ENCODE results near the gene RBMS3. TPM values are rescaled to one million over a fixed set of nuclear protein-coding genes. Genes with fewer than 3 reads are reported as not detected.

RBMS3 gene
- total and polyA plus RNA-seq, 2 experiments from 2014 or later: 34.9 to 37.1 TPM

GRCh38 chr3:29618395-29619282 is 337.8 kb downstream of the RBMS3 start:
- TF ChIP-seq EZH2 (IDR thresholded peaks at IDR 0.05; ENCODE audit: borderline replicate concordance) (no peak), EZH2phosphoT487 (IDR thresholded peaks at IDR 0.05; ENCODE audit: low read depth, severe bottlenecking, unreplicated experiment) (no peak)
- TF ChIP-seq, protein P1, sequence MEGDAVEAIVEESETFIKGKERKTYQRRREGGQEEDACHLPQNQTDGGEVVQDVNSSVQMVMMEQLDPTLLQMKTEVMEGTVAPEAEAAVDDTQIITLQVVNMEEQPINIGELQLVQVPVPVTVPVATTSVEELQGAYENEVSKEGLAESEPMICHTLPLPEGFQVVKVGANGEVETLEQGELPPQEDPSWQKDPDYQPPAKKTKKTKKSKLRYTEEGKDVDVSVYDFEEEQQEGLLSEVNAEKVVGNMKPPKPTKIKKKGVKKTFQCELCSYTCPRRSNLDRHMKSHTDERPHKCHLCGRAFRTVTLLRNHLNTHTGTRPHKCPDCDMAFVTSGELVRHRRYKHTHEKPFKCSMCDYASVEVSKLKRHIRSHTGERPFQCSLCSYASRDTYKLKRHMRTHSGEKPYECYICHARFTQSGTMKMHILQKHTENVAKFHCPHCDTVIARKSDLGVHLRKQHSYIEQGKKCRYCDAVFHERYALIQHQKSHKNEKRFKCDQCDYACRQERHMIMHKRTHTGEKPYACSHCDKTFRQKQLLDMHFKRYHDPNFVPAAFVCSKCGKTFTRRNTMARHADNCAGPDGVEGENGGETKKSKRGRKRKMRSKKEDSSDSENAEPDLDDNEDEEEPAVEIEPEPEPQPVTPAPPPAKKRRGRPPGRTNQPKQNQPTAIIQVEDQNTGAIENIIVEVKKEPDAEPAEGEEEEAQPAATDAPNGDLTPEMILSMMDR (IDR thresholded peaks at IDR 0.05; ENCODE audit: poor library complexity): no peak
- no peaks in the 10 kb centered on the region for H3K4me1 ChIP-seq (ENCODE audit: insufficient read depth)
- no peaks in the 10 kb centered on the region for H3K9me2 ChIP-seq (replicated peaks; ENCODE audit: insufficient read depth)
- WGBS (ENCODE audit: low lambda C conversion rate, missing lambda C conversion rate): 84% methylated on average over 10 of the region's 10 CpGs
- H3K27me3 ChIP-seq: no peaks in the 10 kb centered on the region
- H3K9me3 ChIP-seq (ENCODE audit: low read depth): no peaks in the 10 kb centered on the region
- no peaks in the 10 kb centered on the region for H3K36me3 ChIP-seq (replicated peaks; ENCODE audit: insufficient read depth, low read depth)
- H4K20me1 ChIP-seq (ENCODE audit: insufficient read depth, poor library complexity, severe bottlenecking): no peaks in the 10 kb centered on the region
- H3K4me3 ChIP-seq: no peak overlapping the region
- H3K4me2 ChIP-seq: no peak overlapping the region
- no peak overlapping the region for H2AFZ ChIP-seq
- no peak for DNase-seq (ENCODE audit: low spot score)
- H3K27ac ChIP-seq: no peak overlapping the region
- H3K79me2 ChIP-seq: no peaks in the 10 kb centered on the region

DNA sequence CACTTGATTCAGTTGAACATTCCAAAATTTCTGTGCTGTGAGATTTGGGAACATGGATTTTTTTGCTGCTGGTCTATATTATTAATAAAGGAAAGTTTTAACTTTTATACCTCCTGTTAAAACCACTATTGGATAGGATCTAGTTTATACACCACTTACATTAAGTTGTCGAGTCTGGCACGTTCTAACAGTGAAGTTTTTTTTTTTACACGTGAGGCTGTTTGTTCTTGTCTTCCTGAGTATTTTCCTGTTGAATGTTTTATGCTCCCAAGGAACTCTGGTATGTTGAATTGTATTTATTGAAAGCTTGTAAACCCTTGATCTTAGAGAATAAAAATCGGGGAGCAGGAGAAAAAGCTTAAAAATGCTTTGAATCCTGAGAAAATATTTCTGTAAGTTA is 338.8 kb downstream of the RBMS3 start:
- H4K20me1 ChIP-seq (ENCODE audit: insufficient read depth, poor library complexity, severe bottlenecking): no peaks in the 10 kb centered on the region
- no peak for DNase-seq (ENCODE audit: low spot score)
- H3K9me2 ChIP-seq (replicated peaks; ENCODE audit: insufficient read depth): no peaks in the 10 kb centered on the region
- H3K27me3 ChIP-seq: no peaks in the 10 kb centered on the region
- TF ChIP-seq EZH2 (IDR thresholded peaks at IDR 0.05; ENCODE audit: borderline replicate concordance): no peak
- TF ChIP-seq, protein P1 (IDR thresholded peaks at IDR 0.05; ENCODE audit: poor library complexity): no peak
- TF ChIP-seq EZH2phosphoT487 (IDR thresholded peaks at IDR 0.05; ENCODE audit: low read depth, severe bottlenecking, unreplicated experiment): no peak
- no peak overlapping the region for H3K27ac ChIP-seq
- no peaks in the 10 kb centered on the region for H3K36me3 ChIP-seq (replicated peaks; ENCODE audit: insufficient read depth, low read depth)
- no peaks in the 10 kb centered on the region for H3K4me1 ChIP-seq (ENCODE audit: insufficient read depth)
- WGBS (ENCODE audit: low lambda C conversion rate, missing lambda C conversion rate): 66% methylated on average over 4 of the region's 4 CpGs
- H3K4me3 ChIP-seq: no peak overlapping the region
- no peaks in the 10 kb centered on the region for H3K9me3 ChIP-seq (ENCODE audit: low read depth)
- H3K79me2 ChIP-seq: no peaks in the 10 kb centered on the region
- no peak overlapping the region for H2AFZ ChIP-seq
- no peak overlapping the region for H3K4me2 ChIP-seq

DNA sequence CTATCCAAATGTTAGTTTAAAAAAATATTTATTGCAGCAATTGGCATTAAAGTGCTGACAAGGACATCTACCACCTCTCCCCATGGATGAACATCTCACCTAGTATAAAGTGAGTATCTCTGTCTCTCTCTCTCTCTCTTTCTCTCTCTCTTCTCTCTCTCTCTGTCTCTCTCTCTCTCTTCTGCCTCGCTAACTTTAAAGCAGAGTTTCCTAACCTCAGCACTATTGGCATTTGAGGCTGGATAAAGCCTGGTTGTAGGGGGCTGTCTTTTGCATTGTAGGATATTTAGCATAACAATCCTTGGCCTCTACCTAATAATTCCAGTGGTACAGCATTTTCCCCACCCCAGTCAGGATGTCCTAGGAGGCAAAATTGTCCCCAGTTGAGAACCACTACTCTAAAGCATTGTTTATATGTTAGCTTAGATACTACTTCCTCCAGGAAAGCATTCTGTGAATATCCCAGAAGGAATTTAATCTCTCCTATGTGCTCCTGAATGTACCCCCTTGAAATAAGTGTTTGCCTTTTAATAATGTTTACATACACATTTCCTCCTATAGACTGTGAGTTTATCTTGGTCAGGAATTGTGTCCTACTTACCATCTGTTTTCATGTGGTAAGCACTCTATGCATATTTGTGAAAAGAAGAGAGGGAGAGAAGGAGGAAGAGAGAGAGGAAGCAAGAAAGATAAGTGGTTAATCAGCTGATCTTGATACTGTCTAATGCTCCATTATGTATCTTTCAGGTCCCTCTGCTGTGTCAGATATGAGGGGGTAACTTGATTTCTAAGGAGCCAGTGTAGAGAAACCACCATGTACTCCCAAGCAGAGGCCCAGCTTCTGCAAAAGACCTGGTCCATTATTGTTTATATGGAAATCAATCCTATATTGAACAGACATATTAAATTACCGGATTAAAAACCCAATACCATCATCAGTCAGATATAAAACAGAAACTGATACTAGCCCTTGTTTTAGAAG is 346.6 kb downstream of the RBMS3 start:
- H3K9me3 ChIP-seq (ENCODE audit: low read depth): no peaks in the 10 kb centered on the region
- H3K27ac ChIP-seq: no peak overlapping the region
- no peaks in the 10 kb centered on the region for H3K79me2 ChIP-seq
- H2AFZ ChIP-seq: no peak overlapping the region
- DNase-seq (ENCODE audit: low spot score): no peak
- TF ChIP-seq EZH2phosphoT487 (IDR thresholded peaks at IDR 0.05; ENCODE audit: low read depth, severe bottlenecking, unreplicated experiment): no peak
- TF ChIP-seq, protein P1 (IDR thresholded peaks at IDR 0.05; ENCODE audit: poor library complexity): no peak
- no peak for TF ChIP-seq EZH2 (IDR thresholded peaks at IDR 0.05; ENCODE audit: borderline replicate concordance)
- no peaks in the 10 kb centered on the region for H4K20me1 ChIP-seq (ENCODE audit: insufficient read depth, poor library complexity, severe bottlenecking)
- no peaks in the 10 kb centered on the region for H3K4me1 ChIP-seq (ENCODE audit: insufficient read depth)
- no peaks in the 10 kb centered on the region for H3K36me3 ChIP-seq (replicated peaks; ENCODE audit: insufficient read depth, low read depth)
- H3K4me2 ChIP-seq: no peak overlapping the region
- 80% methylated on average over 2 of the region's 2 CpGs for WGBS (ENCODE audit: low lambda C conversion rate, missing lambda C conversion rate)
- H3K27me3 ChIP-seq: no peaks in the 10 kb centered on the region
- H3K4me3 ChIP-seq: no peak overlapping the region
- H3K9me2 ChIP-seq (replicated peaks; ENCODE audit: insufficient read depth): no peaks in the 10 kb centered on the region

Data from hepatocyte (in vitro differentiated cells).